DND-41 (cell line): ENCODE results near the gene SRD5A2.

ENCODE experiments used
- ATAC-seq: fragments of 200-7000 bp; cut with Tn5 transposase; 3 replicates; pipeline ENCODE4 v1.9.1; 2021; ENCODE audit warnings: low read depth; ENCODE audit not compliant: insufficient read depth
- DNase-seq: peaks from one replicate; pipeline ENCODE4 v3.0.0-alpha.2; 2020
- H2AFZ ChIP-seq: 2 replicates; pipeline ENCODE4 v1.6.0; 2012; ENCODE audit warnings: low read depth, low read length
- H3K27ac ChIP-seq: 2 replicates; pipeline ENCODE4 v1.5.1; 2012; ENCODE audit warnings: low read length, inconsistent platforms
- H3K27me3 ChIP-seq: fragments of 200-600 bp; sonication (generic); 2 replicates; pipeline ENCODE4 v1.6.0; 2012; ENCODE audit warnings: low read length, mild to moderate bottlenecking, inconsistent platforms; ENCODE audit not compliant: insufficient read depth, poor library complexity
- H3K36me3 ChIP-seq: 2 replicates; pipeline ENCODE4 v1.5.1; 2012; ENCODE audit warnings: low read length, inconsistent platforms; ENCODE audit not compliant: insufficient read depth
- H3K4me1 ChIP-seq: 2 replicates; pipeline ENCODE4 v1.5.1; 2012; ENCODE audit warnings: mild to moderate bottlenecking, low read length; ENCODE audit not compliant: insufficient read depth
- H3K4me2 ChIP-seq: 2 replicates; pipeline ENCODE4 v1.6.0; 2012; ENCODE audit warnings: mild to moderate bottlenecking, moderate library complexity, low read length, inconsistent platforms; ENCODE audit not compliant: insufficient read depth
- H3K4me3 ChIP-seq, 2 experiments: fragments of 200-600 bp in 1 of 2; shearing (Covaris generic) in 1 of 2; 2 replicates each; pipeline ENCODE4 v1.5.1; 2012 to 2016; ENCODE audit warnings: inconsistent platforms in 2 of 2, low read length in 2 of 2, mild to moderate bottlenecking in 2 of 2, low read depth in 1 of 2, moderate library complexity in 1 of 2
- H3K79me2 ChIP-seq: 2 replicates; pipeline ENCODE4 v1.6.0; 2012; ENCODE audit warnings: low read length, inconsistent platforms; ENCODE audit not compliant: insufficient read depth
- H3K9ac ChIP-seq: 2 replicates; pipeline ENCODE4 v1.6.0; 2012; ENCODE audit warnings: low read depth, mild to moderate bottlenecking, inconsistent platforms, low read length, moderate library complexity
- H3K9me3 ChIP-seq: 2 replicates; pipeline ENCODE4 v1.5.1; 2012; ENCODE audit warnings: low read length, moderate library complexity, mild to moderate bottlenecking, inconsistent platforms; ENCODE audit not compliant: insufficient read depth, severe bottlenecking
- H4K20me1 ChIP-seq: 2 replicates; pipeline ENCODE4 v1.6.0; 2012; ENCODE audit warnings: low read length; ENCODE audit not compliant: insufficient read depth
- EZH2 ChIP-seq: IDR thresholded peaks from 3 replicates; pipeline ENCODE4 v1.6.1; 2012; ENCODE audit warnings: borderline replicate concordance, low read depth, mild to moderate bottlenecking, moderate library complexity, low read length, inconsistent platforms; ENCODE audit not compliant: severe bottlenecking
- TF ChIP-seq, protein P1 (sequence below): IDR thresholded peaks from 2 replicates; pipeline ENCODE4 v1.5.1; 2012; ENCODE audit warnings: borderline replicate concordance, low read length, moderate library complexity, mild to moderate bottlenecking; ENCODE audit not compliant: poor library complexity, severe bottlenecking; ENCODE audit errors: extremely low read depth

SRD5A2 gene

DNA sequence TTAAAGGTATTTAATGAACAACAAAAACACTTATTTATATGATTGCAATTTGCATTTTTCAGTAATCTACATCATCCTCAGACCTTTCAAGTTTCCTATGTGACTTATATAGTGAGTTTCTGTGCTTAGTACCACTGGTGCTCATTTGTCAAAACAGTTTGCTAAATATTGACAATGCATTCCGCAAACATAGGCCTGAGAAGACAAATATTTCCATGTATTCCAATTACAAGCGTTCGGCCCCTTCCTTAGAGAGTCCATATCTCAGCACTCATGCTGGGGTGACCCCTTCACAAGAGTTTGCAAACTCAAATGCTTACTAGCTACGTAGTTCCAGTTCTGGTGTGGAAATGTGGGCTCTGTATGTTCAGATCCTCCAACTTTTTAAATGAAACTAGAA is 56.1 kb downstream of the SRD5A2 start:
- no peak for ATAC-seq
- no peak for DNase-seq
- Histone ChIP-seq H3K27me3 (peaks cover 21% of the 10 kb centered on the region), H3K36me3 (no peaks in the 10 kb centered on the region), H3K4me3 (no peak overlapping the region), H3K27ac (no peak overlapping the region), H3K4me2 (no peak overlapping the region), H3K9ac (no peak overlapping the region), H2AFZ (no peak overlapping the region), H3K4me1 (no peaks in the 10 kb centered on the region), H4K20me1 (0 out of 2 replicates have a peak, but pooled peaks cover 3% of the 10 kb centered on the region), H3K79me2 (no peaks in the 10 kb centered on the region), H3K9me3 (no peaks in the 10 kb centered on the region)
- TF ChIP-seq, protein P1, sequence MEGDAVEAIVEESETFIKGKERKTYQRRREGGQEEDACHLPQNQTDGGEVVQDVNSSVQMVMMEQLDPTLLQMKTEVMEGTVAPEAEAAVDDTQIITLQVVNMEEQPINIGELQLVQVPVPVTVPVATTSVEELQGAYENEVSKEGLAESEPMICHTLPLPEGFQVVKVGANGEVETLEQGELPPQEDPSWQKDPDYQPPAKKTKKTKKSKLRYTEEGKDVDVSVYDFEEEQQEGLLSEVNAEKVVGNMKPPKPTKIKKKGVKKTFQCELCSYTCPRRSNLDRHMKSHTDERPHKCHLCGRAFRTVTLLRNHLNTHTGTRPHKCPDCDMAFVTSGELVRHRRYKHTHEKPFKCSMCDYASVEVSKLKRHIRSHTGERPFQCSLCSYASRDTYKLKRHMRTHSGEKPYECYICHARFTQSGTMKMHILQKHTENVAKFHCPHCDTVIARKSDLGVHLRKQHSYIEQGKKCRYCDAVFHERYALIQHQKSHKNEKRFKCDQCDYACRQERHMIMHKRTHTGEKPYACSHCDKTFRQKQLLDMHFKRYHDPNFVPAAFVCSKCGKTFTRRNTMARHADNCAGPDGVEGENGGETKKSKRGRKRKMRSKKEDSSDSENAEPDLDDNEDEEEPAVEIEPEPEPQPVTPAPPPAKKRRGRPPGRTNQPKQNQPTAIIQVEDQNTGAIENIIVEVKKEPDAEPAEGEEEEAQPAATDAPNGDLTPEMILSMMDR, result no peak
- TF ChIP-seq EZH2, result no peak

DNA sequence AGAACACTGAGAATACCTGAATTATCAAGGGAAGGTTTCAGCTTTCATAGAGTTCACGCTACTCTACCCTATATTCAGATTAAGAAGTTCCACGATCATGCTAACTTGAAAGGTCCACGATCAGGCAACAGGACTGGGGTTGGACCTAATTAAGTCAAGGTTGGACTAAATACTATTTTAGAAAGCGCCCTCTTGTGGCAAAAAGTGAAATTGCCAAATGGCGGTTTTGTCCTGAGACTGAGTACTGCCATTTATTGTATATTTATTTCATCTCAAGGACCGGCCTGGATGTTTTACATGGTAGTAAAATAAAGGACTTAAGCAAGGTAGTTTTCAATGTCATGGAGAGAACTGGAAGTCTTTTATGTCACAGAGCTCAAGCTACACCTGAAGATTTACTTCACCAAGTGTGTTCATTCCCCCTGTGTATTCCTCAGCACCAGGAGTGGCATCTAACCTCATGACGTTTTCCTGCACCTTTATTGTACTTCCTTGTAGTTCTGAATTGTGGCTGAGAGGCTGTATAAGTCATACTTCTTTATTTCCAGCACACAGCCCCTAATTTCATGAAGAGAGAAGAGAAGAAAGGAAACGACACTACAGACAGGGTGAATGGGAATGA is 56.8 kb downstream of the SRD5A2 start:
- Histone ChIP-seq H3K27me3 (peaks cover 21% of the 10 kb centered on the region), H3K9ac (no peak overlapping the region), H3K36me3 (no peaks in the 10 kb centered on the region), H3K9me3 (no peaks in the 10 kb centered on the region), H3K4me2 (no peak overlapping the region), H4K20me1 (0 out of 2 replicates have a peak, but pooled peaks cover 3% of the 10 kb centered on the region), H3K4me3 (no peak overlapping the region), H3K27ac (no peak overlapping the region), H3K79me2 (no peaks in the 10 kb centered on the region), H2AFZ (no peak overlapping the region), H3K4me1 (no peaks in the 10 kb centered on the region)
- TF ChIP-seq, protein P1, result peak; percentile 84
- no peak for TF ChIP-seq EZH2
- DNase-seq (peak; percentile 53), ATAC-seq (peak; percentile 73)

DNA sequence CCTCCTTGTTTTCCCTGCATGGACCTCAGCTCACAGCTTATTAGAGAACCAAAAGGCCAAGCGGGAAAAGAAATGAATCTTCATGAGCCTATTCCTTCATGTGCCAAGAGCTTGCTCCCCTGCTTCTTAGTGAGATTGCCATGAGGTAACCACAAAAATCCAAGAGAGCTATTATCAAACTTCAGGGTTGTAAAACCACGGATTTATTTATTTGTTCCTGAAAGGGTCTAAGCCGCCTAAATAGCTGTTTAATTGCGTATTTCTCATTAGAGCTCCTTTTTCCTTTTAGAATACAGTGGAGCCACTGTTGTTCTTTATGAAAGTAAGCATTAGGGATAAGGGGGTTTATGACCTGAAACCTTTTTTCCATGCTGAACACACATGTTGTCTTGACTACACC is 58.0 kb downstream of the SRD5A2 start:
- H3K4me1 ChIP-seq, result no peaks in the 10 kb centered on the region
- TF ChIP-seq EZH2, result no peak
- no peaks in the 10 kb centered on the region for H3K36me3 ChIP-seq
- no peak overlapping the region for H3K4me2 ChIP-seq
- peaks cover 17% of the 10 kb centered on the region for H3K27me3 ChIP-seq
- H4K20me1 ChIP-seq, result 0 out of 2 replicates have a peak, but pooled peaks cover 3% of the 10 kb centered on the region
- H3K4me3 ChIP-seq, result no peak overlapping the region
- DNase-seq (no peak), ATAC-seq (no peak)
- no peak overlapping the region for H3K27ac ChIP-seq
- no peak overlapping the region for H3K9ac ChIP-seq
- H3K9me3 ChIP-seq, result no peaks in the 10 kb centered on the region
- H2AFZ ChIP-seq, result no peak overlapping the region
- no peaks in the 10 kb centered on the region for H3K79me2 ChIP-seq

DNA sequence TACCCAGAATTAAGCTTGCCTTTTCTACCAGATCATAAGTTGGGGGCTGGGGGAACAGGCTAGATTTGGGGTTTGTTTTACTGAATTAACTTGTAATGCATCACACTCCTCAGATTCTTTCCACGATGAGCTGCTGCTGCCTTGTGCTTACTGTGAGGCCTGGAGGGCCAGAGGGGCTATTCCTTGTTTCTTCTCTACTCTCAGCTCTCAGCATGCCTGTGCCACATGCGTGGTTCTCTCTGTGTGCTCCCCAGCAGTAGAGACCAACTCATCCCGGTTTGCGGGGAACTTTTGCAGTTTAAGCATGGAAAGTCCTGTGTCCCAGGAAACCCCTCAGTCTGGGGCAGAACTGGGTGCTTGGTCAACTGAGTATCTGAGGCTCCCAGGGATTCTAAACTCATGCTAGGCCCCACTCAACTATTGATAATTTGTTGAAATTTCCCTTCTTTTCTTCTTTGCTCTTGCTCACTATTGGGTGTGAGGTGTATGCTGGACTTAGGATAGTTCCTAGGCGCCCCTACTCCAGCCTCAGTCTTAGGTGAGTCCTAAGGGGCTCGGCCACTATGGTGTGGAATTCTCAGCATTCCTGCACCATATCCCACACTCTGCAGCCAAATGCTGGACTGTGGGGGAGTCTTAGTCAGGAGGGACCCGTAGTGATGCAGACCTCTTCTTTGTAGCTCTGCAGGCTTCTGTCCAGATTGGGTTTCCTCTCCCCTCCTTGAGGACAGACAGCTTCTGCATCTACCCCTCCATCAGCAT is 63.1 kb downstream of the SRD5A2 start:
- Histone ChIP-seq H3K9ac (no peak overlapping the region), H2AFZ (no peak overlapping the region), H3K79me2 (no peaks in the 10 kb centered on the region), H4K20me1 (no peaks in the 10 kb centered on the region), H3K4me1 (no peaks in the 10 kb centered on the region), H3K27me3 (no peaks in the 10 kb centered on the region), H3K4me2 (no peak overlapping the region), H3K9me3 (no peaks in the 10 kb centered on the region), H3K4me3 (no peak overlapping the region), H3K36me3 (no peaks in the 10 kb centered on the region), H3K27ac (no peak overlapping the region)
- ATAC-seq (no peak), DNase-seq (no peak)
- TF ChIP-seq, protein P1, result no peak
- TF ChIP-seq EZH2, result no peak
